Neural cell (in vitro differentiated cells): ENCODE data around the gene MAT2A. TPM values are rescaled to one million over a fixed set of nuclear protein-coding genes. Genes with fewer than 3 reads are reported as not detected.

Experiments used
- H2AFZ ChIP-seq: fragments of 200-600, 300-800 bp; sonication (generic), shearing (Covaris generic); 2 replicates; pipeline ENCODE4 v1.6.0; 2014; ENCODE audit warnings: low read depth, mild to moderate bottlenecking, antibody characterized with exemption, low read length, moderate library complexity
- H3F3A ChIP-seq: fragments of 200-600 bp; shearing (Covaris generic); 2 replicates; pipeline ENCODE4 v1.6.1; 2016; ENCODE audit warnings: mild to moderate bottlenecking, moderate library complexity, mixed read lengths, antibody characterized with exemption, low read length; ENCODE audit not compliant: insufficient read depth, poor library complexity, severe bottlenecking
- H3K27ac ChIP-seq: fragments of 200-600, 300-800 bp; sonication (generic), shearing (Covaris generic); 2 replicates; pipeline ENCODE4 v1.5.1; 2014; ENCODE audit warnings: mild to moderate bottlenecking, low read length, moderate library complexity
- H3K27me3 ChIP-seq: fragments of 300-800, 200-600 bp; sonication (generic), shearing (Covaris generic); 2 replicates; pipeline ENCODE4 v1.6.0; 2014; ENCODE audit warnings: mild to moderate bottlenecking, low read depth, low read length, moderate library complexity; ENCODE audit not compliant: insufficient read depth
- H3K36me3 ChIP-seq: fragments of 300-800, 200-600 bp; sonication (generic), shearing (Covaris generic); 2 replicates; pipeline ENCODE4 v1.5.1; 2014; ENCODE audit warnings: mild to moderate bottlenecking, antibody characterized with exemption, low read length, moderate library complexity; ENCODE audit not compliant: insufficient read depth
- H3K4me2 ChIP-seq: fragments of 300-800, 200-600 bp; sonication (generic), shearing (Covaris generic); 2 replicates; pipeline ENCODE4 v1.6.0; 2014; ENCODE audit warnings: mild to moderate bottlenecking, low read length
- H3K4me3 ChIP-seq: fragments of 300-800, 200-600 bp; sonication (generic), shearing (Covaris generic); 2 replicates; pipeline ENCODE4 v1.5.1; 2014; ENCODE audit warnings: mild to moderate bottlenecking, low read length, moderate library complexity
- H3K79me2 ChIP-seq: fragments of 200-600 bp; shearing (Covaris generic); replicated peaks from 2 replicates; pipeline ENCODE4 v1.6.0; 2014; ENCODE audit warnings: mild to moderate bottlenecking, low read length, moderate library complexity; ENCODE audit not compliant: insufficient read depth
- H3K9ac ChIP-seq: fragments of 300-800, 200-600 bp; sonication (generic), shearing (Covaris generic); 2 replicates; pipeline ENCODE4 v1.6.1; 2016; ENCODE audit warnings: mild to moderate bottlenecking, low read length, mixed read lengths
- H3K9me2 ChIP-seq: fragments of 200-600 bp; shearing (Covaris generic); 2 replicates; pipeline ENCODE4 v1.6.1; 2016; ENCODE audit warnings: mild to moderate bottlenecking, low read length, mixed read lengths; ENCODE audit not compliant: insufficient read depth
- H3K9me3 ChIP-seq: fragments of 200-600, 300-800 bp; sonication (generic), shearing (Covaris generic); 2 replicates; pipeline ENCODE4 v1.6.1; 2016; ENCODE audit warnings: mild to moderate bottlenecking, mixed run types, low read length, moderate library complexity, mixed read lengths
- H4K20me1 ChIP-seq: fragments of 200-600 bp; shearing (Covaris generic); 2 replicates; pipeline ENCODE4 v1.6.1; 2016; ENCODE audit warnings: mild to moderate bottlenecking, mixed run types; ENCODE audit not compliant: insufficient read depth
- EP300 ChIP-seq: fragments of 450-650 bp; conservative IDR thresholded peaks from 2 replicates; pipeline ENCODE4 v1.6.1; 2014; ENCODE audit warnings: antibody characterized with exemption, mild to moderate bottlenecking, moderate library complexity; ENCODE audit not compliant: poor library complexity, severe bottlenecking
- EZH2 ChIP-seq: fragments of 200-600, 300-800 bp; shearing (Covaris generic), sonication (generic); IDR thresholded peaks from 2 replicates; pipeline ENCODE4 v1.6.1; 2014; ENCODE audit warnings: antibody characterized with exemption, low read length, borderline replicate concordance, mild to moderate bottlenecking; ENCODE audit not compliant: insufficient read depth, poor library complexity, severe bottlenecking
- MXI1 ChIP-seq: fragments of 450-650 bp; conservative IDR thresholded peaks from 2 replicates; pipeline ENCODE4 v1.6.1; 2014; ENCODE audit warnings: antibody characterized with exemption, mild to moderate bottlenecking; ENCODE audit not compliant: poor library complexity, severe bottlenecking
- POLR2AphosphoS5 ChIP-seq: IDR thresholded peaks from 2 replicates; pipeline ENCODE4 v1.6.1; 2012
- RAD21 ChIP-seq: fragments of 450-650 bp; conservative IDR thresholded peaks from 2 replicates; pipeline ENCODE4 v1.6.1; 2014; ENCODE audit warnings: antibody characterized with exemption, mild to moderate bottlenecking, moderate library complexity
- SMC3 ChIP-seq: fragments of 450-650 bp; conservative IDR thresholded peaks from 2 replicates; pipeline ENCODE4 v1.6.1; 2014; ENCODE audit warnings: antibody characterized with exemption, mild to moderate bottlenecking, moderate library complexity; ENCODE audit not compliant: poor library complexity
- TAF1 ChIP-seq: IDR thresholded peaks from 2 replicates; pipeline ENCODE4 v1.6.1; 2012; ENCODE audit warnings: low read depth
- polyA plus RNA-seq: library from polyadenylated mRNA; depleted of rRNA; stranded (reverse); fragments of >200 nt; gene quantifications from 2 replicates; pipeline ENCODE4 v1.2.3, GENCODE V29; 2014
- TF ChIP-seq, protein P1 (sequence below): IDR thresholded peaks from 2 replicates; pipeline ENCODE4 v1.6.1; 2012; ENCODE audit warnings: borderline replicate concordance
- TF ChIP-seq, protein P2 (sequence below): fragments of 450-650 bp; IDR thresholded peaks from 2 replicates; pipeline ENCODE4 v1.5.1; 2014; ENCODE audit warnings: antibody characterized with exemption, mild to moderate bottlenecking, moderate library complexity; ENCODE audit not compliant: poor library complexity, severe bottlenecking

The MAT2A gene
- polyA plus RNA-seq, 1 donor from 2014 or later = 230 TPM

DNA sequence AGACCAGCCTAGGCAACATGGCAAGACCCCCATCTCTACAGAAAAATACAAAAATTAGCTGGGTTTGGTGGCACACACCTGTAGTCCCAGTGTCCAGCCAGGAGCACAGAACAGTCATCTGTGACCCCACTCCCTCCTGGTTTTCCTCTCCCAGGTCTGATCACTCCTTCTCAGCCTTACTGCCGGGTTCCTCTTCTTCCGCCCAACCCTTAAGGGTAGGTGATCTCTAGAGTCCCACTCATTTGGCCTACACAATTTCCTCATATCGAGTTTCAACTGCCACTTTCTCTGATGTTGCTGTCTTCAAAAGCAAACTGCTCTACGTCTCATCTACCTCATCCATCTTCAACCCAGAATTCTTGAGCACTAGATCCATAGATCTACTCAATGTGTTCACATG lies 13.4 kb upstream of the MAT2A start:
- H3K4me2 ChIP-seq = no peak overlapping the region
- no peak overlapping the region for H3K9ac ChIP-seq
- no peaks in the 10 kb centered on the region for H3K9me3 ChIP-seq
- TF ChIP-seq, protein P1, sequence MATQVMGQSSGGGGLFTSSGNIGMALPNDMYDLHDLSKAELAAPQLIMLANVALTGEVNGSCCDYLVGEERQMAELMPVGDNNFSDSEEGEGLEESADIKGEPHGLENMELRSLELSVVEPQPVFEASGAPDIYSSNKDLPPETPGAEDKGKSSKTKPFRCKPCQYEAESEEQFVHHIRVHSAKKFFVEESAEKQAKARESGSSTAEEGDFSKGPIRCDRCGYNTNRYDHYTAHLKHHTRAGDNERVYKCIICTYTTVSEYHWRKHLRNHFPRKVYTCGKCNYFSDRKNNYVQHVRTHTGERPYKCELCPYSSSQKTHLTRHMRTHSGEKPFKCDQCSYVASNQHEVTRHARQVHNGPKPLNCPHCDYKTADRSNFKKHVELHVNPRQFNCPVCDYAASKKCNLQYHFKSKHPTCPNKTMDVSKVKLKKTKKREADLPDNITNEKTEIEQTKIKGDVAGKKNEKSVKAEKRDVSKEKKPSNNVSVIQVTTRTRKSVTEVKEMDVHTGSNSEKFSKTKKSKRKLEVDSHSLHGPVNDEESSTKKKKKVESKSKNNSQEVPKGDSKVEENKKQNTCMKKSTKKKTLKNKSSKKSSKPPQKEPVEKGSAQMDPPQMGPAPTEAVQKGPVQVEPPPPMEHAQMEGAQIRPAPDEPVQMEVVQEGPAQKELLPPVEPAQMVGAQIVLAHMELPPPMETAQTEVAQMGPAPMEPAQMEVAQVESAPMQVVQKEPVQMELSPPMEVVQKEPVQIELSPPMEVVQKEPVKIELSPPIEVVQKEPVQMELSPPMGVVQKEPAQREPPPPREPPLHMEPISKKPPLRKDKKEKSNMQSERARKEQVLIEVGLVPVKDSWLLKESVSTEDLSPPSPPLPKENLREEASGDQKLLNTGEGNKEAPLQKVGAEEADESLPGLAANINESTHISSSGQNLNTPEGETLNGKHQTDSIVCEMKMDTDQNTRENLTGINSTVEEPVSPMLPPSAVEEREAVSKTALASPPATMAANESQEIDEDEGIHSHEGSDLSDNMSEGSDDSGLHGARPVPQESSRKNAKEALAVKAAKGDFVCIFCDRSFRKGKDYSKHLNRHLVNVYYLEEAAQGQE = no peak
- TF ChIP-seq EZH2 (no peak), RAD21 (no peak), SMC3 (no peak), MXI1 (no peak), POLR2AphosphoS5 (no peak), TAF1 (no peak), EP300 (no peak)
- TF ChIP-seq, protein P2, sequence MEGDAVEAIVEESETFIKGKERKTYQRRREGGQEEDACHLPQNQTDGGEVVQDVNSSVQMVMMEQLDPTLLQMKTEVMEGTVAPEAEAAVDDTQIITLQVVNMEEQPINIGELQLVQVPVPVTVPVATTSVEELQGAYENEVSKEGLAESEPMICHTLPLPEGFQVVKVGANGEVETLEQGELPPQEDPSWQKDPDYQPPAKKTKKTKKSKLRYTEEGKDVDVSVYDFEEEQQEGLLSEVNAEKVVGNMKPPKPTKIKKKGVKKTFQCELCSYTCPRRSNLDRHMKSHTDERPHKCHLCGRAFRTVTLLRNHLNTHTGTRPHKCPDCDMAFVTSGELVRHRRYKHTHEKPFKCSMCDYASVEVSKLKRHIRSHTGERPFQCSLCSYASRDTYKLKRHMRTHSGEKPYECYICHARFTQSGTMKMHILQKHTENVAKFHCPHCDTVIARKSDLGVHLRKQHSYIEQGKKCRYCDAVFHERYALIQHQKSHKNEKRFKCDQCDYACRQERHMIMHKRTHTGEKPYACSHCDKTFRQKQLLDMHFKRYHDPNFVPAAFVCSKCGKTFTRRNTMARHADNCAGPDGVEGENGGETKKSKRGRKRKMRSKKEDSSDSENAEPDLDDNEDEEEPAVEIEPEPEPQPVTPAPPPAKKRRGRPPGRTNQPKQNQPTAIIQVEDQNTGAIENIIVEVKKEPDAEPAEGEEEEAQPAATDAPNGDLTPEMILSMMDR = no peak
- no peak overlapping the region for H3K4me3 ChIP-seq
- no peaks in the 10 kb centered on the region for H3K27me3 ChIP-seq
- H3F3A ChIP-seq = no peaks in the 10 kb centered on the region
- no peaks in the 10 kb centered on the region for H3K9me2 ChIP-seq
- no peaks in the 10 kb centered on the region for H4K20me1 ChIP-seq
- H2AFZ ChIP-seq = no peak overlapping the region
- no peaks in the 10 kb centered on the region for H3K79me2 ChIP-seq
- H3K27ac ChIP-seq = no peak overlapping the region
- H3K36me3 ChIP-seq = no peaks in the 10 kb centered on the region

- Histone ChIP-seq H3K9ac (no peak overlapping the region), H3K4me3 (no peak overlapping the region), H3K9me2 (no peaks in the 10 kb centered on the region), H3K9me3 (no peaks in the 10 kb centered on the region), H2AFZ (no peak overlapping the region), H3K4me2 (no peak overlapping the region), H3K27me3 (no peaks in the 10 kb centered on the region), H3K79me2 (no peaks in the 10 kb centered on the region), H3F3A (no peaks in the 10 kb centered on the region), H3K36me3 (no peaks in the 10 kb centered on the region), H3K27ac (no peak overlapping the region), H4K20me1 (no peaks in the 10 kb centered on the region)
- TF ChIP-seq EP300 (no peak), EZH2 (no peak), TAF1 (no peak), MXI1 (no peak), SMC3 (no peak), RAD21 (no peak), POLR2AphosphoS5 (no peak)
- TF ChIP-seq, protein P2 = no peak
- TF ChIP-seq, protein P1 = no peak
Measured at GRCh38 chr2:85527787-85528186, 11.2 kb upstream of the MAT2A start.
